ENCODE results near the gene TMTC2. TPM values are rescaled to one million over a fixed set of nuclear protein-coding genes. Genes with fewer than 3 reads are reported as not detected.

TMTC2 gene
- total RNA-seq, 1 experiment from 2014 or later: 1.7 TPM

DNA sequence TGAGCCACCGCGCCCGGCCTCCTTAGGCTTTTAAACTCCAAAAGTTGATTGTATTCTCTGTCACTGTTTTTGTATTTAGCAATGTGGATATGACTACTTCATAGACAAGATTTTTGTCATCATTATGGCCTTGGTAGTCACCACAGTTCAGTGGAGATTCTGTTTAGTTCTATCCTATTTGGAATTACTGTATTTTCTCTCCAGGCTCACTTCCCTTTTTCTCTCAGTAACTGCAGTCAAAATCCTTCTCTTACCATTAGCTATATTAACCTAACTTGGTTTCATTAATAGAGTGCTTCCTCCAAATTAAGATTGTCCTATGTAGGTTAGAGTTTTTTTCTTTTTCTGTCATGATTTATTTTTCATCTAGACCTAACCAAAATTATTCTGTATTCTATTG is 283.9 kb downstream of the TMTC2 start:
- intact Hi-C loops (cut with micrococcal nuclease): no loop called here
- POLR2A ChIA-PET: no interaction called here

DNA sequence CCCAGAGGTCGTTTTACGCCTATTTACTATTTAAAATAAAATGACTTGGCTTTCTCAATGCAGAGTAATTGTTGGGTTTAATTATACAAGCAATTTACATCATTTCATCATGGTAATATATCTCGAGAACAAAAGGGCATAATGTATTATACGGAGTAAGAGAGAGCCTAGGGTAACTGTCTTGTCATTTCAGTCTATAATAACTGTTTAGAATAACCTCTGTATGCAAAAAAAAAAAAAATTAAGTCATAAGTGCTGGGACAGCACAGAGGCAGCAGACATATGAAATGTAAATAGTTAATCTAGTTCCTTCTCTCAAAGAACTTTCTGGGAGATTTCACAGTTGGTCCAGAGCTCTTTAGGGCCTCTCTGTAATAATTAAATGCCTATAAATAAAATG is 284.9 kb downstream of the TMTC2 start:
- CTCF ChIA-PET: no interaction called here
- POLR2A ChIA-PET: no interaction called here
- TF ChIP-seq, protein P1, sequence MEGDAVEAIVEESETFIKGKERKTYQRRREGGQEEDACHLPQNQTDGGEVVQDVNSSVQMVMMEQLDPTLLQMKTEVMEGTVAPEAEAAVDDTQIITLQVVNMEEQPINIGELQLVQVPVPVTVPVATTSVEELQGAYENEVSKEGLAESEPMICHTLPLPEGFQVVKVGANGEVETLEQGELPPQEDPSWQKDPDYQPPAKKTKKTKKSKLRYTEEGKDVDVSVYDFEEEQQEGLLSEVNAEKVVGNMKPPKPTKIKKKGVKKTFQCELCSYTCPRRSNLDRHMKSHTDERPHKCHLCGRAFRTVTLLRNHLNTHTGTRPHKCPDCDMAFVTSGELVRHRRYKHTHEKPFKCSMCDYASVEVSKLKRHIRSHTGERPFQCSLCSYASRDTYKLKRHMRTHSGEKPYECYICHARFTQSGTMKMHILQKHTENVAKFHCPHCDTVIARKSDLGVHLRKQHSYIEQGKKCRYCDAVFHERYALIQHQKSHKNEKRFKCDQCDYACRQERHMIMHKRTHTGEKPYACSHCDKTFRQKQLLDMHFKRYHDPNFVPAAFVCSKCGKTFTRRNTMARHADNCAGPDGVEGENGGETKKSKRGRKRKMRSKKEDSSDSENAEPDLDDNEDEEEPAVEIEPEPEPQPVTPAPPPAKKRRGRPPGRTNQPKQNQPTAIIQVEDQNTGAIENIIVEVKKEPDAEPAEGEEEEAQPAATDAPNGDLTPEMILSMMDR (IDR thresholded peaks at IDR 0.05; ENCODE audit: unreplicated experiment): no peak
- no peaks in the 10 kb centered on the region for H3K9me3 Mint-ChIP-seq (ENCODE audit: unreplicated experiment)
- no peaks in the 10 kb centered on the region for H3K4me1 Mint-ChIP-seq (ENCODE audit: insufficient read depth, unreplicated experiment)
- no peaks in the 10 kb centered on the region for H3K27me3 Mint-ChIP-seq (ENCODE audit: insufficient read depth, unreplicated experiment)
- no peak overlapping the region for H3K4me3 Mint-ChIP-seq (ENCODE audit: unreplicated experiment)
- BruUV-seq (replicated peaks): no TSS peak
- no peak overlapping the region for H3K27ac Mint-ChIP-seq (ENCODE audit: low read depth, unreplicated experiment)
- no peak for DNase-seq (ENCODE audit: unreplicated experiment)
- intact Hi-C loops (cut with micrococcal nuclease): no loop called here
- no peaks in the 10 kb centered on the region for H3K36me3 Mint-ChIP-seq (ENCODE audit: insufficient read depth, unreplicated experiment)

More for the DNA sequence above, 283.9 kb downstream of the TMTC2 start:
- no peak overlapping the region for H3K4me3 Mint-ChIP-seq (ENCODE audit: unreplicated experiment)
- CTCF ChIA-PET: no interaction called here
- H3K27me3 Mint-ChIP-seq (ENCODE audit: insufficient read depth, unreplicated experiment): no peaks in the 10 kb centered on the region
- H3K27ac Mint-ChIP-seq (ENCODE audit: low read depth, unreplicated experiment): no peak overlapping the region
- no peaks in the 10 kb centered on the region for H3K4me1 Mint-ChIP-seq (ENCODE audit: insufficient read depth, unreplicated experiment)
- TF ChIP-seq, protein P1 (IDR thresholded peaks at IDR 0.05; ENCODE audit: unreplicated experiment): no peak
- DNase-seq (ENCODE audit: unreplicated experiment): no peak
- no peaks in the 10 kb centered on the region for H3K36me3 Mint-ChIP-seq (ENCODE audit: insufficient read depth, unreplicated experiment)
- BruUV-seq (replicated peaks): no TSS peak
- no peaks in the 10 kb centered on the region for H3K9me3 Mint-ChIP-seq (ENCODE audit: unreplicated experiment)

DNA sequence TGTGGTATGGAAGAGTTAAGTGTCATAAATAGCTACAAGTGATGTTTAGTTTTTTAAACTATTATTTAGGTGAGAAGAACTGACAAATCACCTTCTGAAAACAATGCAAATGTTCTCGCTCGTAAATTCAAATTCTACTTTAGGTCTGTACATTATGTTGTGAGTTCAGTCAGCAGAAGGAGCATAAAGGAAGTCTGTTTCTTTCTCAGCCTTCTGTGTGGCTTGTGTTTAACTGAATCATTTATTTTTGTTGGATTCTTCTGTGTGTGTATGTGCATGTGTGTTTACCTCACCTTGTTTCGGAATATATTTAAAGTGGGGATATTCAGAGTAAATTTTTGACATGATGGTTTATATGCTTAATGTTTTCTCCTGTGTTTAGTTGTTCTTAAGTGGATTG is 285.9 kb downstream of the TMTC2 start:
- intact Hi-C loops (cut with micrococcal nuclease): no loop called here
- BruUV-seq (replicated peaks): no TSS peak
- H3K36me3 Mint-ChIP-seq (ENCODE audit: insufficient read depth, unreplicated experiment): no peaks in the 10 kb centered on the region
- POLR2A ChIA-PET: interaction anchor here (0.7 kb wide), 1 partner anchor 1560 kb away, joined by 3 read pairs; no protein-coding TSS in a partner anchor
- TF ChIP-seq, protein P1 (IDR thresholded peaks at IDR 0.05; ENCODE audit: unreplicated experiment): no peak
- no peak overlapping the region for H3K27ac Mint-ChIP-seq (ENCODE audit: low read depth, unreplicated experiment)
- no peaks in the 10 kb centered on the region for H3K9me3 Mint-ChIP-seq (ENCODE audit: unreplicated experiment)
- CTCF ChIA-PET: no interaction called here
- H3K4me1 Mint-ChIP-seq (ENCODE audit: insufficient read depth, unreplicated experiment): no peaks in the 10 kb centered on the region
- H3K27me3 Mint-ChIP-seq (ENCODE audit: insufficient read depth, unreplicated experiment): no peaks in the 10 kb centered on the region
- no peak overlapping the region for H3K4me3 Mint-ChIP-seq (ENCODE audit: unreplicated experiment)
- DNase-seq (ENCODE audit: unreplicated experiment): no peak

DNA sequence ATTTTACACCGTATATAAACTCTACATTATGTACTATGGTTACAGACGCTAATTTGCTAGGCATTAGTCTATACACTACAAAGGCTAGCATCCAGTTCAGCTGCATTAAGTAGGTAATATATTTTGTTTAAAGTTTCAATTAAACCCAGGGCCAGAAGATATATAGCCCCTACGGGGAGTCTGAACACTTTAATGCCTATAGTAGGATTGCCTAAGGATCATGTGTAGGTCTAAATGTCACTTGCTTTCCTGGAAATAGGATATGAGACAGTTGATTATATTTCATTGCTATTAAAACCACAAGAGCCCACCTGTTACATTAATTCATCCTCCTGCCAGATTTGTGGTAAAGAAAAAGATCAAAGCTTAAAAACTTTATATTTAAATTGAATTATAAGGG is 286.9 kb downstream of the TMTC2 start:
- intact Hi-C loops (cut with micrococcal nuclease): no loop called here

More for the DNA sequence above, 286.9 kb downstream of the TMTC2 start:
- H3K27me3 Mint-ChIP-seq (ENCODE audit: insufficient read depth, unreplicated experiment): no peaks in the 10 kb centered on the region
- no peak overlapping the region for H3K4me3 Mint-ChIP-seq (ENCODE audit: unreplicated experiment)
- no TSS peak for BruUV-seq (replicated peaks)
- no peak for DNase-seq (ENCODE audit: unreplicated experiment)
- no peaks in the 10 kb centered on the region for H3K9me3 Mint-ChIP-seq (ENCODE audit: unreplicated experiment)
- H3K27ac Mint-ChIP-seq (ENCODE audit: low read depth, unreplicated experiment): no peak overlapping the region
- POLR2A ChIA-PET: interaction anchor here (1.0 kb wide), 1 partner anchor 12 kb away, joined by 3 read pairs; no protein-coding TSS in a partner anchor
- TF ChIP-seq, protein P1 (IDR thresholded peaks at IDR 0.05; ENCODE audit: unreplicated experiment): no peak
- H3K4me1 Mint-ChIP-seq (ENCODE audit: insufficient read depth, unreplicated experiment): no peaks in the 10 kb centered on the region
- CTCF ChIA-PET: no interaction called here
- H3K36me3 Mint-ChIP-seq (ENCODE audit: insufficient read depth, unreplicated experiment): no peaks in the 10 kb centered on the region
